OCI-LY3 (cell line): ENCODE data around the gene OR4A15.

Experiments
- H2AFZ ChIP-seq: fragments of 200-600, 300-600 bp; shearing (Covaris generic); 2 replicates; pipeline ENCODE4 v1.6.0; 2014; ENCODE audit warnings: antibody characterized with exemption, low read depth, low read length
- H3K27ac ChIP-seq: fragments of 200-600, 300-600 bp; sonication (generic); 2 replicates; pipeline ENCODE4 v1.5.1; 2014; ENCODE audit warnings: mild to moderate bottlenecking, low read length, moderate library complexity, mixed read lengths
- H3K27me3 ChIP-seq: fragments of 200-600, 300-600 bp; sonication (generic); 2 replicates; pipeline ENCODE4 v1.6.1; 2014; ENCODE audit warnings: low read depth, low read length, mixed read lengths
- H3K36me3 ChIP-seq: fragments of 200-600, 300-600 bp; sonication (generic); replicated peaks from 2 replicates; pipeline ENCODE3; 2014; ENCODE audit warnings: low read depth, low read length, mixed read lengths
- H3K4me1 ChIP-seq: fragments of 300-600, 200-600 bp; sonication (generic); 2 replicates; pipeline ENCODE4 v1.6.1; 2014; ENCODE audit warnings: low read length, mixed read lengths
- H3K4me2 ChIP-seq: fragments of 200-600, 300-600 bp; sonication (generic); 2 replicates; pipeline ENCODE4 v1.6.1; 2014; ENCODE audit warnings: low read length, mixed read lengths
- H3K4me3 ChIP-seq: fragments of 300-600, 200-600 bp; sonication (generic); 2 replicates; pipeline ENCODE4 v1.5.1; 2014; ENCODE audit warnings: antibody characterized with exemption, mild to moderate bottlenecking, low read length, moderate library complexity
- H3K79me2 ChIP-seq: fragments of 300-600, 200-600 bp; shearing (Covaris generic); 2 replicates; pipeline ENCODE4 v1.6.1; 2014; ENCODE audit warnings: mild to moderate bottlenecking, low read length, mixed read lengths
- H3K9ac ChIP-seq: fragments of 300-600, 200-600 bp; shearing (Covaris generic); 2 replicates; pipeline ENCODE4 v1.6.0; 2014; ENCODE audit warnings: mild to moderate bottlenecking, low read length, moderate library complexity
- H3K9me3 ChIP-seq: fragments of 200-600, 300-600 bp; shearing (Covaris generic); 2 replicates; pipeline ENCODE4 v1.6.1; 2014; ENCODE audit warnings: low read length, mixed read lengths; ENCODE audit not compliant: insufficient read depth
- H4K20me1 ChIP-seq: fragments of 200-600, 300-600 bp; sonication (generic); 2 replicates; pipeline ENCODE4 v1.6.1; 2016; ENCODE audit warnings: low read length, mixed read lengths; ENCODE audit not compliant: insufficient read depth
- CTCF ChIP-seq: fragments of 200-600, 300-600 bp; sonication (generic); IDR thresholded peaks from 2 replicates; pipeline ENCODE4 v1.5.1; 2014; ENCODE audit warnings: antibody characterized with exemption, low read length, low read depth
- EZH2phosphoT487 ChIP-seq: fragments of 200-600 bp; shearing (Covaris generic); IDR thresholded peaks from 2 replicates; pipeline ENCODE4 v1.6.1; 2018; ENCODE audit warnings: antibody characterized with exemption, mixed run types, low read depth

OR4A15 gene

GRCh38 chr11:55349032-55349431 lies 18.7 kb upstream of the OR4A15 start:
- Histone ChIP-seq H3K27ac (no peak overlapping the region), H4K20me1 (no peaks in the 10 kb centered on the region), H3K9me3 (no peaks in the 10 kb centered on the region), H2AFZ (no peak overlapping the region), H3K27me3 (no peaks in the 10 kb centered on the region), H3K79me2 (no peaks in the 10 kb centered on the region), H3K9ac (no peak overlapping the region), H3K36me3 (no peaks in the 10 kb centered on the region), H3K4me1 (no peaks in the 10 kb centered on the region), H3K4me2 (no peak overlapping the region), H3K4me3 (no peak overlapping the region)
- TF ChIP-seq CTCF: no peak
- TF ChIP-seq EZH2phosphoT487: no peak

- Histone ChIP-seq H3K27ac (no peak overlapping the region), H3K79me2 (no peaks in the 10 kb centered on the region), H2AFZ (peak overlapping the region; percentile 89; the same call in 1 of the 2 replicates), H3K4me3 (no peak overlapping the region), H3K36me3 (no peaks in the 10 kb centered on the region), H3K9ac (no peak overlapping the region), H3K9me3 (no peaks in the 10 kb centered on the region), H3K4me1 (peaks cover 7% of the 10 kb centered on the region), H3K4me2 (no peak overlapping the region), H3K27me3 (no peaks in the 10 kb centered on the region), H4K20me1 (no peaks in the 10 kb centered on the region)
- TF ChIP-seq CTCF (peak; percentile 80), EZH2phosphoT487 (no peak)
Measured at GRCh38 chr11:55357560-55358184, 10.1 kb upstream of the OR4A15 start.

- Histone ChIP-seq H3K27ac (no peak overlapping the region), H4K20me1 (no peaks in the 10 kb centered on the region), H3K79me2 (no peaks in the 10 kb centered on the region), H3K27me3 (no peaks in the 10 kb centered on the region), H3K4me1 (no peaks in the 10 kb centered on the region), H3K4me2 (no peak overlapping the region), H3K4me3 (no peak overlapping the region), H3K36me3 (no peaks in the 10 kb centered on the region), H3K9ac (no peak overlapping the region), H2AFZ (no peak overlapping the region), H3K9me3 (no peaks in the 10 kb centered on the region; the same call in 1 of the 2 replicates)
- TF ChIP-seq EZH2phosphoT487 (no peak), CTCF (no peak)
Measured at GRCh38 chr11:55401011-55401410, 33.2 kb downstream of the OR4A15 start.
